PFSK-1 (cell line): ENCODE data around the gene TNC.

Experiments
- POLR2AphosphoS5 ChIP-seq: IDR thresholded peaks from 2 replicates; pipeline ENCODE4 v1.6.1; 2012; ENCODE audit warnings: low read depth, mild to moderate bottlenecking, control low read depth, low read length, moderate library complexity
- TAF1 ChIP-seq: IDR thresholded peaks from 2 replicates; pipeline ENCODE4 v1.6.1; 2012; ENCODE audit warnings: low read length, control low read depth, borderline replicate concordance; ENCODE audit not compliant: insufficient read depth

- TF ChIP-seq TAF1 (no peak), POLR2AphosphoS5 (no peak)
Measured at GRCh38 chr9:115099901-115100300, 18.1 kb downstream of the TNC start.
